ENCODE results near the gene TRAF7. TPM values are rescaled to one million over a fixed set of nuclear protein-coding genes. Genes with fewer than 3 reads are reported as not detected.
A peak's percentile ranks its signal among the peaks of the same experiment; 100 is the strongest.
"Not testable (repeated sequence)": the region's sequence is repeated elsewhere in the genome, so short reads cannot be mapped to it uniquely, and the experiment has no call there.

TRAF7 gene
- total and polyA plus RNA-seq, 2 donors (not counting 1 experiment from before 2014, with no cell fraction given) = 46.1 to 50.9 TPM

- H3K9me3 Mint-ChIP-seq (ENCODE audit: insufficient read depth); H3K36me3 ChIP-seq (replicated peaks in 1 of 2; ENCODE audit: control extremely low read depth in 1 of 2, control insufficient read depth in 1 of 2, extremely low read depth in 1 of 2, insufficient read depth in 2 of 2, low read length in 1 of 2); H3K4me2 ChIP-seq (replicated peaks; ENCODE audit: low read depth, low read length, poor library complexity, severe bottlenecking); H3K27ac ChIP-seq (ENCODE audit: low read length in 2 of 2); CTCF ChIA-PET; H3K27ac Mint-ChIP-seq; H3K79me2 ChIP-seq (ENCODE audit: control insufficient read depth, insufficient read depth, low read length); POLR2A ChIA-PET; H3K9ac ChIP-seq (ENCODE audit: low read length); H3K27me3 ChIP-seq (replicated peaks in 1 of 4; ENCODE audit: control extremely low read depth in 1 of 4, control insufficient read depth in 3 of 4, insufficient read depth in 4 of 4, low read length in 3 of 4); H3K9me3 ChIP-seq (ENCODE audit: control extremely low read depth in 1 of 3, control insufficient read depth in 2 of 3, insufficient read depth in 1 of 3, low read length in 2 of 3); H2AFZ ChIP-seq (ENCODE audit: insufficient read depth, low read depth, low read length, poor library complexity, severe bottlenecking); ATAC-seq (ENCODE audit: low read depth); intact Hi-C loops (cut with micrococcal nuclease); H3K27me3 Mint-ChIP-seq; H3K4me3 ChIP-seq (ENCODE audit: control extremely low read depth in 1 of 5, extremely low read depth in 1 of 5, insufficient read depth in 1 of 5, low read depth in 2 of 5, low read length in 4 of 5); H3K4me3 Mint-ChIP-seq: not testable (repeated sequence)
- Histone ChIP-seq H4K20me1 (ENCODE audit: control insufficient read depth, insufficient read depth, low read length, poor library complexity, severe bottlenecking) (peaks cover 15% of the 10 kb centered on the region), H3K4me1 (ENCODE audit: control insufficient read depth in 2 of 2, insufficient read depth in 2 of 2, low read length in 2 of 2) (peaks cover 5 to 17% of the 10 kb centered on the region in 2 donors)
- peaks cover 22% of the 10 kb centered on the region for H3K4me1 Mint-ChIP-seq
- 83% methylated on average over 19 of the region's 21 CpGs for WGBS (ENCODE audit: insufficient coverage)
- peak; percentile 20 for DNase-seq
These were observed 29.3 kb upstream of the TRAF7 start for GRCh38 chr16:2126161-2126743.

- intact Hi-C loops (cut with micrococcal nuclease); H3K36me3 ChIP-seq (replicated peaks in 1 of 2; ENCODE audit: control extremely low read depth in 1 of 2, control insufficient read depth in 1 of 2, extremely low read depth in 1 of 2, insufficient read depth in 2 of 2, low read length in 1 of 2); H3K27ac ChIP-seq (ENCODE audit: low read length in 2 of 2); CTCF ChIA-PET; POLR2A ChIA-PET; H3K27me3 Mint-ChIP-seq; H3K9me3 ChIP-seq (ENCODE audit: control extremely low read depth in 1 of 3, control insufficient read depth in 2 of 3, insufficient read depth in 1 of 3, low read length in 2 of 3); H3K27me3 ChIP-seq (replicated peaks in 1 of 4; ENCODE audit: control extremely low read depth in 1 of 4, control insufficient read depth in 3 of 4, insufficient read depth in 4 of 4, low read length in 3 of 4); H2AFZ ChIP-seq (ENCODE audit: insufficient read depth, low read depth, low read length, poor library complexity, severe bottlenecking); ATAC-seq (ENCODE audit: low read depth); H4K20me1 ChIP-seq (ENCODE audit: control insufficient read depth, insufficient read depth, low read length, poor library complexity, severe bottlenecking); H3K4me3 ChIP-seq (ENCODE audit: control extremely low read depth in 1 of 5, extremely low read depth in 1 of 5, insufficient read depth in 1 of 5, low read depth in 2 of 5, low read length in 4 of 5); H3K79me2 ChIP-seq (ENCODE audit: control insufficient read depth, insufficient read depth, low read length); H3K9me3 Mint-ChIP-seq (ENCODE audit: insufficient read depth); H3K4me2 ChIP-seq (replicated peaks; ENCODE audit: low read depth, low read length, poor library complexity, severe bottlenecking); H3K9ac ChIP-seq (ENCODE audit: low read length): not testable (repeated sequence)
- DNase-seq = peak; percentile 47
- H3K4me3 Mint-ChIP-seq = peak overlapping the region; percentile 13
- H3K27ac Mint-ChIP-seq = peak overlapping the region; percentile 59
- H3K4me1 Mint-ChIP-seq = peaks cover 20% of the 10 kb centered on the region
- H3K4me1 ChIP-seq (ENCODE audit: control insufficient read depth in 2 of 2, insufficient read depth in 2 of 2, low read length in 2 of 2) = peaks cover 5 to 17% of the 10 kb centered on the region in 2 donors
- WGBS (ENCODE audit: insufficient coverage) = 97% methylated on average over 27 of the region's 31 CpGs
These were observed 28.5 kb upstream of the TRAF7 start for GRCh38 chr16:2126928-2127556.

- ATAC-seq (ENCODE audit: low read depth) = not testable (repeated sequence)
- WGBS (ENCODE audit: insufficient coverage) = 80% methylated on average over 2 of the region's 3 CpGs
- H3K4me1 Mint-ChIP-seq = peaks cover 18% of the 10 kb centered on the region
These were observed 27.8 kb upstream of the TRAF7 start for GRCh38 chr16:2127630-2128280.

GRCh38 chr16:2129251-2129650 is 26.3 kb upstream of the TRAF7 start:
- ATAC-seq (ENCODE audit: low read depth); intact Hi-C loops (cut with micrococcal nuclease); H3K9me3 Mint-ChIP-seq (ENCODE audit: insufficient read depth); H3K27ac Mint-ChIP-seq; H3K4me2 ChIP-seq (replicated peaks; ENCODE audit: low read depth, low read length, poor library complexity, severe bottlenecking); H4K20me1 ChIP-seq (ENCODE audit: control insufficient read depth, insufficient read depth, low read length, poor library complexity, severe bottlenecking); H3K27ac ChIP-seq (ENCODE audit: low read length in 2 of 2); H3K9me3 ChIP-seq (ENCODE audit: control extremely low read depth in 1 of 3, control insufficient read depth in 2 of 3, insufficient read depth in 1 of 3, low read length in 2 of 3); H3K4me3 Mint-ChIP-seq; H2AFZ ChIP-seq (ENCODE audit: insufficient read depth, low read depth, low read length, poor library complexity, severe bottlenecking); DNase-seq; H3K36me3 ChIP-seq (replicated peaks in 1 of 2; ENCODE audit: control extremely low read depth in 1 of 2, control insufficient read depth in 1 of 2, extremely low read depth in 1 of 2, insufficient read depth in 2 of 2, low read length in 1 of 2); H3K27me3 Mint-ChIP-seq; CTCF ChIA-PET; H3K79me2 ChIP-seq (ENCODE audit: control insufficient read depth, insufficient read depth, low read length); H3K9ac ChIP-seq (ENCODE audit: low read length); H3K27me3 ChIP-seq (replicated peaks in 1 of 4; ENCODE audit: control extremely low read depth in 1 of 4, control insufficient read depth in 3 of 4, insufficient read depth in 4 of 4, low read length in 3 of 4); H3K4me3 ChIP-seq (ENCODE audit: control extremely low read depth in 1 of 5, extremely low read depth in 1 of 5, insufficient read depth in 1 of 5, low read depth in 2 of 5, low read length in 4 of 5): not testable (repeated sequence)
- no CpG with 5 or more reads among the region's 11 CpGs for WGBS (ENCODE audit: insufficient coverage)
- H3K4me1 ChIP-seq (ENCODE audit: control insufficient read depth in 2 of 2, insufficient read depth in 2 of 2, low read length in 2 of 2) = peaks cover 5 to 17% of the 10 kb centered on the region in 2 donors
- H3K4me1 Mint-ChIP-seq = peaks cover 18% of the 10 kb centered on the region
- POLR2A ChIA-PET = interaction anchor here (0.6 kb wide), 1 partner anchor 723 kb away, joined by 3 read pairs; no protein-coding TSS in a partner anchor

More at GRCh38 chr16:2127630-2128280, 27.8 kb upstream of the TRAF7 start:
- H2AFZ ChIP-seq (ENCODE audit: insufficient read depth, low read depth, low read length, poor library complexity, severe bottlenecking); H3K27me3 Mint-ChIP-seq; H3K9me3 ChIP-seq (ENCODE audit: control extremely low read depth in 1 of 3, control insufficient read depth in 2 of 3, insufficient read depth in 1 of 3, low read length in 2 of 3); H3K9me3 Mint-ChIP-seq (ENCODE audit: insufficient read depth); H3K36me3 ChIP-seq (replicated peaks in 1 of 2; ENCODE audit: control extremely low read depth in 1 of 2, control insufficient read depth in 1 of 2, extremely low read depth in 1 of 2, insufficient read depth in 2 of 2, low read length in 1 of 2); H4K20me1 ChIP-seq (ENCODE audit: control insufficient read depth, insufficient read depth, low read length, poor library complexity, severe bottlenecking); H3K27me3 ChIP-seq (replicated peaks in 1 of 4; ENCODE audit: control extremely low read depth in 1 of 4, control insufficient read depth in 3 of 4, insufficient read depth in 4 of 4, low read length in 3 of 4); H3K27ac Mint-ChIP-seq; H3K79me2 ChIP-seq (ENCODE audit: control insufficient read depth, insufficient read depth, low read length); POLR2A ChIA-PET; H3K9ac ChIP-seq (ENCODE audit: low read length); intact Hi-C loops (cut with micrococcal nuclease); H3K4me3 Mint-ChIP-seq; H3K27ac ChIP-seq (ENCODE audit: low read length in 2 of 2); H3K4me3 ChIP-seq (ENCODE audit: control extremely low read depth in 1 of 5, extremely low read depth in 1 of 5, insufficient read depth in 1 of 5, low read depth in 2 of 5, low read length in 4 of 5); CTCF ChIA-PET; H3K4me2 ChIP-seq (replicated peaks; ENCODE audit: low read depth, low read length, poor library complexity, severe bottlenecking): not testable (repeated sequence)
- peaks cover 5 to 17% of the 10 kb centered on the region in 2 donors for H3K4me1 ChIP-seq (ENCODE audit: control insufficient read depth in 2 of 2, insufficient read depth in 2 of 2, low read length in 2 of 2)
- peak; percentile 54 for DNase-seq
